Measurements from ENCODE around the gene IFI27L1. TPM values are rescaled to one million over a fixed set of nuclear protein-coding genes. Genes with fewer than 3 reads are reported as not detected.

IFI27L1 gene
- total RNA-seq, 1 experiment from 2014 or later: 12.7 TPM

DNA sequence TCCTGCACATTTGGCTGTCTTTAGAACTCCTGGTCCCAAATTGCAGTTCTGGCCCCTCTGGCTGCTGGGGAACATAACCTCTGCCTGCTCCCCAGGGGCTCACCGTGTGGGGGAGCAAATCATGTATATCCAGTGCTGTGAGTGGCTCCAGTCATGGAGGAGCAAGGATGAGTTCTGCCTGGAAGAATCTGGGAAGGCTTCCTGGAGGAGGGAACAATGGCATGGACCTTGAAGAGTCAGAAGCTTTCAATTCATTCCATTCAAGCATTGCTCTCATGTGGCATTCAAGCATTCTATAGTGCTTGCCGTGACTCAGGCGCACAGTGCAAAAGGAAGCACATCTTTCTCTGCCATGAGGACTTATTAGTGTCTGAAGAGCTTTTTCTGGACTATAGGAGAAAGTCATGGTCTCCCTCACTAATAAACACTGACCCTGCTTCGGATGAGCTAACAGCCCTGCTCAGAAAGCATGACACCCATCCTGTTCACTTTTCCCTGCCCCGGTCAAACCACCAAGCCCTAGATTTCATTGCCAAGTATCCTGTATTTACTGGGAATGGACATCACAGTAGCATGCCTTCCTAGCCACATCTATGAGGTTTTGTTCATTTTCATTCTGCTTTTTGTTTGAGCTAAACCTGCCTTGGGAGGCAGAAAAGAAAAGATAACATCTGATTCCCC is 32.9 kb downstream of the IFI27L1 start:
- DNase-seq (ENCODE audit: low spot score): no peak

- no peak for DNase-seq (ENCODE audit: low spot score)
Measured at GRCh38 chr14:94114589-94115057, 33.5 kb downstream of the IFI27L1 start.

DNA sequence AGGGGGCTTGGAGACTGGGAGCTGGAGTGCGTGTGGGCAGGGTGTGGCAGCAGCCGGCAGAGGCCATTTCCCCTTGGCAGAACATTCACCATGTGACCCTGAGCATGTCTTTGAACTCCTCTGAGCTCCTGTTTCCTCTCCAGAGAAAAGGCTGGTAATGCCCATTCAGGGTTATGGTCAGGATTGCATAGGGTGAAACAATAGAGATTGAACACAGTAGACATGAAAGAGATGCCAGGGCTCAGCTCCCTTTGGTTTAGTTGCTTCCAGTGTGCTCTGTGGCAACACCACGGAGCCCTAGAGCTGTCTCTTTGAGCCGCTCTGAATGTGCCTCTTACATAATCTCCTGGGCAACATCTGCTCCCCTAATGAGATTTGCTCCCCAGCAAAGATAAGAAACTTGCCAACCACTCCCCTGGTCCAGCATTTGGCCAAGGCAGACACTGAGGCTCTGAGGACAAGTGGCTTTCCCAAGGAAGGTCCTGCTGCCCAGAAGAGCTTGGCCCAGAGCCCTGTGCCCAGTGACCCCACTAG is 34.0 kb downstream of the IFI27L1 start:
- DNase-seq (ENCODE audit: low spot score): no peak

DNA sequence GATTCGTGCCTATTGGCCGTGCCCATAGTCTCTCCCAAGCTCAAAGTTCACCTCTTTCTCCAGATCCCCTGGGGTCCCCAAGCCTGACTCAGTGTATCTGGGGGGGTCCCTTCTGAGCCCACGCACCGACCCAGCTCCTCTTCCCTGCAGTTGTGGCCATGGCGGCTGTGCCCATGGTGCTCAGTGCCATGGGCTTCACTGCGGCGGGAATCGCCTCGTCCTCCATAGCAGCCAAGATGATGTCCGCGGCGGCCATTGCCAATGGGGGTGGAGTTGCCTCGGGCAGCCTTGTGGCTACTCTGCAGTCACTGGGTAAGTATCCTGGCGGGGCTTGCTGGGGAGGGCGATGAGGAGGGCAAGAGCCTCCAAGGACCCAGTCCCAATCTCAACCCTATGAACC is 34.5 kb downstream of the IFI27L1 start:
- no peak for DNase-seq (ENCODE audit: low spot score)

DNA sequence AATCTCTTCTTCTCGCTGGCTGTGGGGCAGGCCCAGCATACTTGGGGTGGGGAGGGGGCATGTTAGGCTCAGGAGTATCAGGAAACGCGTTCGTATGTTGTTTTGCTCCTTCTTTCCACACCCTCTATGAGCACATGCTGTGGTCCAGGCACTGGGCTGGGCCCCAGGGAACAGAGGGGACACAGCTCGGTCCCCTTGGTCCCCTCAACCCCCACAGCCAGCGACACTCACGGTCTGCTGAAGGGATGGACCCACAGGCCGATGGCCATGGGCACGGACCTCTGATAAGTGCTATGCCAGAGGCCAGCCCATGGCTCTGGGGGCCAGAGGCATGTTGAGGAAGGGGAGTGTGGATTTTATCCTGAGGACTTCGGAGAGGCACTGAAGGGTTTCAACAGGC is 35.6 kb downstream of the IFI27L1 start:
- DNase-seq (ENCODE audit: low spot score): no peak

- no peak for DNase-seq (ENCODE audit: low spot score)
Measured at GRCh38 chr14:94117856-94118255, 36.7 kb downstream of the IFI27L1 start.

- no peak for DNase-seq (ENCODE audit: low spot score)
Measured at GRCh38 chr14:94119071-94119470, 38.0 kb downstream of the IFI27L1 start.

DNA sequence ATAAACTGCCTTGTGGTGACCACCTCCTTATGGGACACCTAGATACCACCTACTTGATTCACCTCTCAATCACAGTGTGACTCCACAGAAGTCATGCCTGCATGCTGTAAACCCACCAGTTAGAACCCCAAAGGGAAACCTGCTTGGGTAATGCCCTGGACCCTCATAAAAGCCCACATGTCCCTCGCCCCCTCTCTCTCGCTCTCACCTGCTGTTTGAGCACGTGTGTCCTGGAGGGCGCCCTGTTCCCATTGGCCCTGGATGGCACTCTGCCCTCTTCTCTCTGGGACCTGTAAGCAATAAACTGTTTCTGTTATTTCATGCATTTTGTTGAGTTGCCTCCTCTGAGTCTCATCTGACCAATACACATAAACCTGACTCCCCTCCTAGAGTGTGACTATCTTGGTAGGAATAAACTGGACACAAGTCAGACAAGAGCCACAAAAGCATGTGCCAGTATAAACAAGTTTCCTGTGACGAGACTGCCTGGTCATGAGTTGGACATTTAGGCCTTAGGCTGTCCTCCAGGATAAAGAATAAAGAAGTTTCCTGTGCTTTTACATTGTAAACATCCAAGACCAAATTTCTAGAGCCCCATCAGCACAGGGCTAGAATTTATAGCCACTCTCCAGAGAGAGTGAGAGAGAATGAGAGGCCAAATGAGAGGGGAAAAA is 39.7 kb downstream of the IFI27L1 start:
- DNase-seq (ENCODE audit: low spot score): no peak

DNA sequence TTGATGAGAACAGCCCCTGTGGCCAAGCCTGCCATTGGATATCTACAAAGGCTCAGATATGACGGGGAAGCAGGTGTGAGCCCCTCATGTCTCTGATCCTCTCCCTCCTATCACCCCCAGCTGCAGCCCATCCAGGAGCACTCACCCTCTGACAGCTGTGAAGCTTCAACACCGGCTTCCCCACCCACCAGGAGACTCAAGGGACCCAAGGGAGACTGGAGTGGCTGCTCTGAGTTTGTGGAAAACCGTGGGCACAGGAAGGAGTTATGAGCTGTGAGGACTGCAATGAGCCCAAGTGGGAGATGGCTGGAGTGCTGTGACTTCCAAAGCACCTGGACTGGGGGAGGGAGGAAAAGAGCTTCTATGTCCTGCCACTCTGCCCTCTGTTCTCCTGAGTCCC is 40.4 kb downstream of the IFI27L1 start:
- no peak for DNase-seq (ENCODE audit: low spot score)

DNA sequence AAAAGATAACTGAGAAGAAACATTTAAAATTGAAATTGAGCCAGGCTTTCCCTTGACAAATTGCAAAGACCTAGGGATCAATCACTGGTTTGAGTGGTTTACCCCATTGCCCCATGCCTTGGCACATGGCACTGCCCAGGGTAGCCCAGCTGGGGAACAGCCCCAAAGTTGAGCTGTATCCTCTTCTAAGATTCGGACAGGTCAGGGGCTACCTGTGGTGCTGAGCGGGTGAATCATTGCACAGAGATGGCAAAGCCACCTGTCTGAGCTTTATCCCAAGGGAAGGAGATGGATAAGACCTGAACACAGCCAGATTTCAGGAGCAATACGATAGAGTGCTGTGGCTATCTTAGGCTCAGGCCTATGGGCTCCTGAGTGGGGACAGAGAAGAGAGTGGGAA is 41.3 kb downstream of the IFI27L1 start:
- DNase-seq (ENCODE audit: low spot score): no peak

DNA sequence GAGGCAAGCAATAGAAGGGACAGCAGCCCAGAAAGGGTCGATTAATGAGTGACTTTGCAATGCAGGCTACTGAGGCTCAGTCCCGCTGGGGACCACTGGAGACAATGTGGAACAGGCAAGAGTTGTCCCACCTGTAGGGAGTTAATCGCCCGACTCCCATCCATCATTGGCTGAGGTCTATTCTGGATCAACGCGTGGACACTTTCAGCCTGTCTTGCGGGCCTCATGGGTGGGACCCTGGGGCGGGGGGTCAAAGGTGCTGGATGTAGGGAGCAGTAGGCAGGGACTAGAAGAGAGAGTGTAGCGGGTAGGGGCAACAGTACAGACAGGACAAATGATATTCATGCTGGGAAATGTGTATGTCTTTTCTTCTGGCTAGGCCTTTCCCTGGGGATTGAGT is 42.2 kb downstream of the IFI27L1 start:
- DNase-seq (ENCODE audit: low spot score): no peak

DNA sequence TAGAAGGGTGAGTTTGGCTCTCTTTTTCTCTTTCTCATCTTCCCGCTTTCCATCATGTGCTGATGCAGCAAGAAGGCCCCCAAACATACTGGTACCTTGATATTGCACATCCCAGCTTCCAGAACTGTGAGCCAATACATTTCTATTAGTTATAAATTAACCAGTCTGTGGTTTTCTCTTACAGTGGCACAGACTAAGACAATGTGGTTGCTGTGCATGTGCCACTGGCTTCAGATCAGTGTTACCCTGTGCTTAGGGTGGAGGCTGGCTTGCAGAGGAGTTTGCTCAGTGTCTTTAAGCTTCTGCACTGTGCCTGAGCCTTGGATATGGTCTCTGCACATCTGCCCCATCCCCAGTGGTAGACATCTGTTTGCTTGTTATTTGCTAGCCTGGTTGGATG is 42.8 kb downstream of the IFI27L1 start:
- DNase-seq (ENCODE audit: low spot score): no peak

DNA sequence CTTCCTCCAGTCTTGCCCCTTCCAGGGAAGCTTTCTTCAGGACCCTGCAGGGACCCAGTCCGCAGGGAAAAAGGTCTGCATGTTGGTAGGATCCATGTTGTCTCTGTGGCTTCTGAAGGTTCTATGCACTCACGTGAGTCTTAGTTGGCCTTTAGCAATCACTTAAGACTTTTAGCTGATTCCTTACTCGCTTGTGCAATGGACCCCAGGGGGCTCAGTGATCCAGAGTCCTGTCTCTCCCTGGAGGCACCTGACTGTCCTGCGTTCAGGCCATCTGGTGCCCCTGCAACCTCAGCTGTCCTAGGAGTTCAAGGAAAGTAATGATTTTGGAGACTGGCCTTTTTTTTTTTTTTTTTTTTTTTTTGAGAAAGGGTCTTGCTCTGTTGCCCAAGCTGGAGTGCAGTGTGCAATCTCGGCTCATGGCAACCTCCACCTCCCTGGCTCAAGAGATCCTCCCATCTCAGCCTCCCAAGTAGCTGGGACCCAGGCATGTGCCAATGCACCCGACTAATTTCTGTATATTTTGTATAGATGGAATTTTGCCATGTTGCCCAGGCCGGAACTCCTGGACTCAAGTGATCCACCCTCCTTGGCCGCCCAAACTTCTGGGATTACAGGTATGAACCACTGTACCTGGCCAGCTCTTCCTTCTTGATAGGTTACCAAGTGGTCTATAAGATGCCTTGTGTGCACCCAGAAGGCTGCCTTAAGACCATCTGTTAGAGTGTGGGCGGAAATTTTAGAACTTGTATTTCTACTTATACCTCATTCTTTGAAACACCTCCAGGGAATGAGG is 43.7 kb downstream of the IFI27L1 start:
- DNase-seq (ENCODE audit: low spot score): no peak

- no peak for DNase-seq (ENCODE audit: low spot score)
Measured at GRCh38 chr14:94125659-94126418, 44.7 kb downstream of the IFI27L1 start.

- DNase-seq (ENCODE audit: low spot score): no peak
Measured at GRCh38 chr14:94126419-94126677, 45.2 kb downstream of the IFI27L1 start.

DNA sequence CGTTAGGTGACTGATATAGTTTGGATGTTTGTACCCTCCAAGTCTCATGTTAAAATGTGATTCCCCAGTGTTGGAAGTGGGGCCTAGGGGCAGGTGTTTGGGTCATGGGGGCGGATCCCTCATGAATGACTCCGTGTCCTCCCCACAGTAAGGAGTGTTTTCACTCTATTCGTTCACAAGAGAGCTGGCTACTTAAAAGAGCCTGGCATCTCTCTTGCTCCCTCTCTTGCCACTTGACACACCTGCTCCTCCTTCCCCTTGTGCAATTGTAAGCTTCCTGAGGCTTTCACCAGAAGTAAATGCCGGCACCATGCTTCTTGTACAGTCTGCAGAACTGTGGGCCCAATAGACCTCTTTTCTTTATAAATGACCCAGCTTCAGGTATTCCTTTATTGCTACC is 45.7 kb downstream of the IFI27L1 start:
- DNase-seq (ENCODE audit: low spot score): no peak

- DNase-seq (ENCODE audit: low spot score): no peak
Measured at GRCh38 chr14:94127330-94127729, 46.2 kb downstream of the IFI27L1 start.

DNA sequence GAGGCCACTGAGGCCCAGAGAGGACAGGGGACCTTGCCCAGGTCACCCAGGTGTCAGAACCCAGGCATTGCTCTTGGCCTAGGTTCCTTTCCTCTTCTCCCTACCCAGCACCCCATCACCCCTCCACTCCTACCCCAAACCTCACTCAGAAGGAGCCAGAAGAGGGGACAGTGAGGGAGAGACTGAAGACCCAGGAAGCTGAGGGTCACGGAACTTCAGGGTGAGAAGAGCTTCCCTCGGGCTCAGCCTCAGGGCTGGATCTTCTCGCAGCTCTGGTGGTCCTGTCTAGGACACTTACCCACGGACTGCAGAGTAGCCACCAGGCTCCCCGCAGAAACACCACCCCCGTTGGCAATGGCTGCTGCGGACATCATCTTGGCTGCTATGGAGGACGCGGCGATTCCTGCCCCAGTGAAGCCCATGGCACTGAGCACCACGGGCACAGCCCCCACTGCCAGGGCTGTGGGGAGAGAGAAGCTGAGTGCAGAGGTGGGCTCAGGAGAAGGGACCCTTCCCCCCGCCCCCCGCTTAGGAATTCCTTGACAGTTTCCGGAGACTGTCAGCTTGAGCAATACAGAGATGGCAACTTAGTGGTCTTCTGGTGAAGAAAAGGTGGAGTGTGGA is 47.2 kb downstream of the IFI27L1 start:
- DNase-seq (ENCODE audit: low spot score): no peak

DNA sequence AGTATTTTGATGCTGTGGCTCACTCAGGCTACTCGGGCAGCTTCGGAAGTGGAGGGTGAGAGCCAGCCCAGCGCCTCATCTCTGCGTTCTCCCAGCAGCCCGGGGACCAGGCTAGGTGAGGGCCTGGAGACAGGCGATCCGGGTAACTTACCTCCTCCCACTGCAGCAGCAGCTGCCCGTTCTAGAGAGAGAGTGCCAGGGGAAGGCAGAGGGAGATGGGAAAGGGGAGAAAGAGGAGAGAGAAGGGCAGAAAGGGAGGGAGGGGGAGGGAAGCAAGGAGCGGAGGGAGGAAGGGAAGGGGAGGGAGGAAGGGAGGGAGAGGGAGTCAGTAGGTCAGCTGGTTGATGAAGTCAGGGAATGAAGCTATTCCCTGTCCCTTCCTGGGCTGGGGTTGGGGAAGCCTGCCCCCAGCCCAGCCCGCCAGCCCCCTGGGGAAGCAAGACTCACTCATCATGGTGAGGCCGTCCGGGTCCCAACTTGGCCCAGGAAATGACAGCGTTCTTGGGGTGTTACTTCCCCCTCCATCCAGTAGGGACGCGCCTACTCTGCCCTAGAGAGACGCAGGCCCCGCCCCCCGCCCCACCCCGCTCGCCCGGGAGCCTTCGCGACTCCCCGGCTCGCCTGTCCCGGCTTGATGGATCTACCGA is 48.1 kb downstream of the IFI27L1 start, which contains the start of gene IFI27L2:
TSS of gene IFI27L2 (minus strand) at position 494 of the 647 bp plus-strand sequence. CDS start at position 454, 40 bp downstream.
- peak; percentile 61 for DNase-seq (ENCODE audit: low spot score)

GRCh38 chr14:94129758-94130414 is 48.8 kb downstream of the IFI27L1 start:
- DNase-seq (ENCODE audit: low spot score): peak; percentile 13

All from HT-29 (cell line).